HG03025 (cell line): ENCODE measurements around the gene LYPD5.
"Not testable (repeated sequence)": the region's sequence is repeated elsewhere in the genome, so short reads cannot be mapped to it uniquely, and the experiment has no call there.

ENCODE experiments used
- ATAC-seq: cut with Tn5 transposase; IDR thresholded peaks from one replicate; pipeline ENCODE4 v1.9.1; 2021; ENCODE audit warnings: mild to moderate bottlenecking, moderate library complexity; ENCODE audit not compliant: unreplicated experiment, low FRiP score

Gene LYPD5

GRCh38 chr19:43806848-43807247 lies 4.6 kb upstream of the LYPD5 start:
- ATAC-seq: no peak

GRCh38 chr19:43806401-43806800 lies 4.2 kb upstream of the LYPD5 start:
- ATAC-seq: not testable (repeated sequence)

- no peak for ATAC-seq
Measured at GRCh38 chr19:43804432-43804831, 2.2 kb upstream of the LYPD5 start.

- no peak for ATAC-seq
Measured at GRCh38 chr19:43799502-43800142, 2.6 kb downstream of the LYPD5 start.

- ATAC-seq: no peak
Measured at GRCh38 chr19:43798546-43799409, 3.5 kb downstream of the LYPD5 start.

GRCh38 chr19:43798026-43798545 lies 4.2 kb downstream of the LYPD5 start:
- no peak for ATAC-seq

GRCh38 chr19:43797556-43797955 lies 4.7 kb downstream of the LYPD5 start:
- no peak for ATAC-seq

- ATAC-seq: no peak
Measured at GRCh38 chr19:43797118-43797517, 5.1 kb downstream of the LYPD5 start.

GRCh38 chr19:43790587-43790986 lies 11.7 kb downstream of the LYPD5 start:
- ATAC-seq: no peak

- ATAC-seq: no peak
Measured at GRCh38 chr19:43789029-43789428, 13.2 kb downstream of the LYPD5 start.

- no peak for ATAC-seq
Measured at GRCh38 chr19:43786665-43787064, 15.6 kb downstream of the LYPD5 start.

- ATAC-seq: no peak
Measured at GRCh38 chr19:43784981-43785808, 17.1 kb downstream of the LYPD5 start.

GRCh38 chr19:43784241-43784980 lies 17.8 kb downstream of the LYPD5 start:
- no peak for ATAC-seq

- no peak for ATAC-seq
Measured at GRCh38 chr19:43783636-43784035, 18.6 kb downstream of the LYPD5 start.

GRCh38 chr19:43782689-43783231 lies 19.5 kb downstream of the LYPD5 start:
- no peak for ATAC-seq

- ATAC-seq: no peak
Measured at GRCh38 chr19:43782311-43782660, 20.0 kb downstream of the LYPD5 start.

GRCh38 chr19:43781630-43782310 lies 20.5 kb downstream of the LYPD5 start:
- ATAC-seq: no peak

GRCh38 chr19:43780706-43781525 lies 21.3 kb downstream of the LYPD5 start, which contains the start of gene KCNN4:
KCNN4 (minus strand) TSS chr19:43780973; CDS start chr19:43780861, 112 bp downstream.
- no peak for ATAC-seq
